ENCODE measurements around the gene IL17C. TPM values are rescaled to one million over a fixed set of nuclear protein-coding genes. Genes with fewer than 3 reads are reported as not detected.

Gene IL17C
- total RNA-seq, 1 experiment from 2014 or later: 0.31 TPM

DNA sequence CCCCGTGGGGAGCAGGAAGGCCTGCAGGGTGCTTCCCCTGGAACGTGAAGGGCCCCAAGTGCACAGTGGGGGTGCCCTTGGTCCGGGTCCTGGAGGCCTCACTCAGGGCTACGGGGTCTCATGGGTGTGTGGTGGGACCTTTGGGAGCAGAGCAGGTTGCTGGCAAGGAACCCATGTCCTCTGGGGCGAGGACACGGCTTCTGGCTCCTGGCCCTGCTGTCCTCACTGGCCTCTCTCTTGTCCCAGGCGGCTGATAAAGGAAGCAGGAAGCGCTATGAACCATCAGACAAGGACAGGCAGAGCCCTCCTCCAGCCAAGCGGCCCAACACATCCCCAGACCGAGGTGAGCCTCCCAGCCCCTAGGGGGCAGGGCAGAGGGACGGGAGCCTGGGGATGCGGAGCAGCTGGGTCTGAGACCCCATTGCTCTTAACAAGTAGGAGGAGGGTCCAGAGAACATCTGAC lies 9.8 kb upstream of the IL17C start:
- peak overlapping the region; percentile 62 to 85 (median 74); a peak in 3 of 7 replicates for H3K27ac Mint-ChIP-seq
- no peak overlapping the region; the same call in 1 of the 2 replicates for H3K14ac ChIP-seq (ENCODE audit: insufficient read depth, low read length)
- H3K23me2 ChIP-seq (ENCODE audit: insufficient read length, low read depth, low read length, poor library complexity, severe bottlenecking): no peaks in the 10 kb centered on the region
- no peaks in the 10 kb centered on the region for H4K20me1 ChIP-seq (ENCODE audit: control insufficient read depth, insufficient read depth, insufficient read length)
- no peaks in the 10 kb centered on the region for H3K27me3 Mint-ChIP-seq (ENCODE audit: low read depth)
- H3K9ac ChIP-seq (ENCODE audit: extremely low read depth, insufficient read length, low read length): no peak overlapping the region
- no peak overlapping the region for H2BK120ac ChIP-seq (ENCODE audit: low read depth, low read length, poor library complexity, severe bottlenecking)
- H4K8ac ChIP-seq (replicated peaks; ENCODE audit: insufficient read length, low read depth, low read length): no peak overlapping the region
- H3K79me2 ChIP-seq (ENCODE audit: insufficient read depth, low read length): no peaks in the 10 kb centered on the region
- H3K9me3 Mint-ChIP-seq: no peaks in the 10 kb centered on the region; a peak in 1 of 5 replicates
- WGBS (ENCODE audit: extremely low coverage, insufficient read length, low lambda C conversion rate): no CpG with 5 or more reads among the region's 12 CpGs
- no peak overlapping the region for H3K23ac ChIP-seq (ENCODE audit: insufficient read length, low read depth, low read length)
- H3K79me1 ChIP-seq (ENCODE audit: insufficient read depth, low read depth, low read length, poor library complexity, severe bottlenecking): no peaks in the 10 kb centered on the region
- H3K27ac ChIP-seq (ENCODE audit: insufficient read length, low read depth, low read length): no peak overlapping the region
- TF ChIP-seq, protein P1, sequence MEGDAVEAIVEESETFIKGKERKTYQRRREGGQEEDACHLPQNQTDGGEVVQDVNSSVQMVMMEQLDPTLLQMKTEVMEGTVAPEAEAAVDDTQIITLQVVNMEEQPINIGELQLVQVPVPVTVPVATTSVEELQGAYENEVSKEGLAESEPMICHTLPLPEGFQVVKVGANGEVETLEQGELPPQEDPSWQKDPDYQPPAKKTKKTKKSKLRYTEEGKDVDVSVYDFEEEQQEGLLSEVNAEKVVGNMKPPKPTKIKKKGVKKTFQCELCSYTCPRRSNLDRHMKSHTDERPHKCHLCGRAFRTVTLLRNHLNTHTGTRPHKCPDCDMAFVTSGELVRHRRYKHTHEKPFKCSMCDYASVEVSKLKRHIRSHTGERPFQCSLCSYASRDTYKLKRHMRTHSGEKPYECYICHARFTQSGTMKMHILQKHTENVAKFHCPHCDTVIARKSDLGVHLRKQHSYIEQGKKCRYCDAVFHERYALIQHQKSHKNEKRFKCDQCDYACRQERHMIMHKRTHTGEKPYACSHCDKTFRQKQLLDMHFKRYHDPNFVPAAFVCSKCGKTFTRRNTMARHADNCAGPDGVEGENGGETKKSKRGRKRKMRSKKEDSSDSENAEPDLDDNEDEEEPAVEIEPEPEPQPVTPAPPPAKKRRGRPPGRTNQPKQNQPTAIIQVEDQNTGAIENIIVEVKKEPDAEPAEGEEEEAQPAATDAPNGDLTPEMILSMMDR (conservative IDR thresholded peaks at IDR 0.05): peak; percentile 88
- no peak overlapping the region for H3K4me2 ChIP-seq (ENCODE audit: insufficient read depth, insufficient read length, low read length)
- H3K4me1 ChIP-seq (ENCODE audit: insufficient read depth, low read length): no peaks in the 10 kb centered on the region
- H3K18ac ChIP-seq (ENCODE audit: insufficient read length, low read depth, low read length): no peak overlapping the region
- H3K9me3 ChIP-seq (ENCODE audit: control insufficient read depth, low read depth, low read length): no peaks in the 10 kb centered on the region
- no peak overlapping the region for H3T11ph ChIP-seq (ENCODE audit: low read length)
- H2AK5ac ChIP-seq (ENCODE audit: insufficient read length, low read length): no peak overlapping the region
- peaks cover 16 to 66% (median 60%) of the 10 kb centered on the region in 3 experiments; a peak in 6 of 7 replicates for H3K36me3 Mint-ChIP-seq (ENCODE audit: insufficient read depth in 1 of 3, low read depth in 3 of 3)
- H3K4ac ChIP-seq (ENCODE audit: low read depth, low read length): no peak overlapping the region
- H4K91ac ChIP-seq (ENCODE audit: insufficient read length, low read depth, low read length): no peak overlapping the region
- H2BK5ac ChIP-seq (ENCODE audit: insufficient read length, low read length): no peak overlapping the region
- H3K56ac ChIP-seq (ENCODE audit: insufficient read length, low read depth, low read length): no peak overlapping the region
- DNase-seq: peak; percentile 90
- H2AFZ ChIP-seq (ENCODE audit: low read length): no peak overlapping the region
- no peak overlapping the region for H2BK12ac ChIP-seq (ENCODE audit: insufficient read length, low read depth, low read length)
- H3K27me3 ChIP-seq (ENCODE audit: insufficient read depth, low read length): no peaks in the 10 kb centered on the region
- H3K4me1 Mint-ChIP-seq: peaks cover 0 to 20% of the 10 kb centered on the region in 2 experiments; a peak in 3 of 4 replicates
- no peak overlapping the region for H3K4me3 Mint-ChIP-seq
- no peak overlapping the region for H2BK15ac ChIP-seq (ENCODE audit: low read depth, low read length)
- H4K5ac ChIP-seq (ENCODE audit: insufficient read length, low read depth, low read length): no peak overlapping the region
- H2BK20ac ChIP-seq (ENCODE audit: low read depth, low read length, poor library complexity, severe bottlenecking): no peak overlapping the region

Measured in H9 (cell line).